ENCODE measurements around the gene VPS33A.
"Not testable (repeated sequence)": the region's sequence is repeated elsewhere in the genome, so short reads cannot be mapped to it uniquely, and the experiment has no call there.

VPS33A gene

DNA sequence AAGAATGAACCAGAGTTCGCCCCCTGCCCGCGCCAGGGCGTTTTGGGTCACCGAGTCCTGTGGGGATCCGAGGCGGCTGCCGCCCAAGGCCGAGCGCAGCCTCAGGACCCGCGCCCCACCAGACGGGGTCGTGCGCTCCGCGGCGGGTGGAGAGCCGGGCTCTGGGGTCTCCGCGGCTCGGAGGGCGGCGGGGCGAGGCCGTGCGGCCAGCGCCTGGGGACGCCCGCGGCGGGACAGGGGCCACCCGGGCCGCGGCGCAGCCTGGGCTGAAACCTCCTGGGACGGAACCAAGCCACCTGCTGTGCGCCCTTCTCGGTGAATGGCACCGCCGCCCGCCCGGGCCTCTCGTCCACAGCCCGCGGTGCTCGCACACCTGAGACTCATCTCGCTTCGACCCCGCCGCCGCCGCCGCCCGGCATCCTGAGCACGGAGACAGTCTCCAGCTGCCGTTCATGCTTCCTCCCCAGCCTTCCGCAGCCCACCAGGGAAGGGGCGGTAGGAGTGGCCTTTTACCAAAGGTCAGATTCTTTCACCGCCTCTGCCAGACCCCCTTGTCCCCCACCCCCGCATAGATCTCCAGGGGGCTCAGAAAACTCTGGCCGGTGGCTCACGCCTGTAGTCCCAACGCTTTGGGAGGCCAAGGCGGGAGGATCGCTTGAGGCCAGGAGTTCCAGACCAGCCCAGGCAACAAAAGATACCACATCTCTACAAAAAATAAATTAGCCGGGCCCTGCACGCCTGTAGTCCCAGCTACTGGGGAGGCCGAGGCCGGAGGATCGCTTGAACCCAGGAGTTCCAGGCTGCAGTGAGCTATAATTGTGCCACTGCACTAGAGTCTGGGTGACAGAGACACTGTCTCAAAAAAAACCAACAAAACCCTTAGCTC, 61.9 kb downstream of the VPS33A start:
- POLR2A ChIA-PET (ENCODE audit: low non-redundant PET) = no interaction called here

DNA sequence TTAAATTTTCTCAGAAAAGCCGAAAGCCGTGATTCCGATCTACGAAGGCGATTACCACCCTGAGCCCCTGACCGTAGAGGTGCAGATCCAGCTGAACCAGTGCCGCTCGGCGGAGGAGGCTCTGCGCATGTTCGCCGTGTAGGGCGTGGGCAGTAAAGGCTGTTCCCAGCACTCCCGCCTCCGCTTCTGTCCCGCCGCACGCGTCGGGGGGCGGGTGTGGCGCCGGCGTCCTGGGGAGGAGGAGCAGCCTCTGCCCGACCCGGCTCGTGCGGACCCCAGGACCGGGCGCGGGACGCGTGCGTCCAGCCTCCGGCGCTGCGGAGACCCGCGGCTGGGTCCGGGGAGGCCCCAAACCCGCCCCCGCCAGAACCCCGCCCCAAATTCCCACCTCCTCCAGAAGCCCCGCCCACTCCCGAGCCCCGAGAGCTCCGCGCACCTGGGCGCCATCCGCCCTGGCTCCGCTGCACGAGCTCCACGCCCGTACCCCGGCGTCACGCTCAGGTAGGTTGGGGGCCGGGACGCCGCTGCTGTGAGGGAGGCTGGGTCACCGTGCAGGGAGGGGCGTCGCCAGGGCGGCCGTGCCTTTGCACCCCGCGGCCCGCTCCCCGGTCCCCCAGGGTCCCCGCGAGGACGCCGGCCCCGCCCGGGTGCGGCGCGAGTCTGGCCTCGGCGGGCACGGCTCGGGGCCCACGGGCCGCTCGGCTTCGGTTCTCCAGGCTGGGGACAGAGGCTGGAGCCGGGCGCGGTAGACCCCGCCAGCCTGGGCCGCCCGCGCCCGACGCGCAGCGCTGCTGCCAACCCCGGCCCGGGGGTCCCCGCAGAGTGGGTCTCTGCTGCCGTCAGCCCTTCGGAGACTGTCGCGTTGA, 62.8 kb downstream of the VPS33A start, which contains the start of gene B3GNT4:
Gene B3GNT4 (plus strand): TSS at position 409 of the 866 bp plus-strand sequence. CDS start 910 bp downstream, outside the sequence.
- ChIA-PET CTCF (interaction anchor here (1.0 kb wide), 1 partner anchor 13 kb away, joined by 5 read pairs; no protein-coding TSS in a partner anchor), POLR2A (ENCODE audit: low non-redundant PET) (no interaction called here)
- peak within 1 kb of the TSS; percentile 64 for H3K27ac ChIP-seq
- TF ChIP-seq, protein P1, sequence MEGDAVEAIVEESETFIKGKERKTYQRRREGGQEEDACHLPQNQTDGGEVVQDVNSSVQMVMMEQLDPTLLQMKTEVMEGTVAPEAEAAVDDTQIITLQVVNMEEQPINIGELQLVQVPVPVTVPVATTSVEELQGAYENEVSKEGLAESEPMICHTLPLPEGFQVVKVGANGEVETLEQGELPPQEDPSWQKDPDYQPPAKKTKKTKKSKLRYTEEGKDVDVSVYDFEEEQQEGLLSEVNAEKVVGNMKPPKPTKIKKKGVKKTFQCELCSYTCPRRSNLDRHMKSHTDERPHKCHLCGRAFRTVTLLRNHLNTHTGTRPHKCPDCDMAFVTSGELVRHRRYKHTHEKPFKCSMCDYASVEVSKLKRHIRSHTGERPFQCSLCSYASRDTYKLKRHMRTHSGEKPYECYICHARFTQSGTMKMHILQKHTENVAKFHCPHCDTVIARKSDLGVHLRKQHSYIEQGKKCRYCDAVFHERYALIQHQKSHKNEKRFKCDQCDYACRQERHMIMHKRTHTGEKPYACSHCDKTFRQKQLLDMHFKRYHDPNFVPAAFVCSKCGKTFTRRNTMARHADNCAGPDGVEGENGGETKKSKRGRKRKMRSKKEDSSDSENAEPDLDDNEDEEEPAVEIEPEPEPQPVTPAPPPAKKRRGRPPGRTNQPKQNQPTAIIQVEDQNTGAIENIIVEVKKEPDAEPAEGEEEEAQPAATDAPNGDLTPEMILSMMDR (conservative IDR thresholded peaks at IDR 0.05; ENCODE audit: low read depth) = no peak
- DNase-seq (ENCODE audit: low spot score) = peak; percentile 69

More for the DNA sequence above, 61.9 kb downstream of the VPS33A start:
- TF ChIP-seq, protein P1 (conservative IDR thresholded peaks at IDR 0.05; ENCODE audit: low read depth) = no peak
- no peak overlapping the region for H3K27ac ChIP-seq
- DNase-seq (ENCODE audit: low spot score) = no peak
- CTCF ChIA-PET = interaction anchor here (0.6 kb wide), 1 partner anchor 410 kb away, joined by 4 read pairs; no protein-coding TSS in a partner anchor

DNA sequence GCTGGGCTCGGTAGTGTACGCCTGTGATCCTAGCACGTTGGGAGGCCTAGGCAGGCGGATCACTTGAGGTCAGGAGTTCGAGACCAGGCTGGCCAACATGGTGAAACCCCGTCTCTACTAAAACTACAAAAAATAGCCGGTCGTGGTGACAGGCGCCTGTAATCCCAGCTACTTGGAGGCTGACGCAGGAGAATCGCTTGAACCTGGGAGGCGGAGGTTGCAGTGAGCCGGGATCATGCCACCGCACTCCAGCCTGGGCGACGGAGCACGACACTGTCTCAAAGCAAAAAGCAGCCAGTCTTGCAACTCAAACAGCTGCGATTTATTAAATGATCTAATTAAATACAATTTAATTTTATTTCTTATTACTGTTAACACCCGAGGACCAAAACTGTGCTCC, 63.5 kb downstream of the VPS33A start:
- H3K27ac ChIP-seq = peak overlapping the region; percentile 64
- DNase-seq (ENCODE audit: low spot score); POLR2A ChIA-PET (ENCODE audit: low non-redundant PET): not testable (repeated sequence)
- CTCF ChIA-PET = interaction anchor here (0.6 to 1.0 kb wide), 2 partner anchors 12 to 72 kb away, joined by 5 read pairs; no protein-coding TSS in a partner anchor

DNA sequence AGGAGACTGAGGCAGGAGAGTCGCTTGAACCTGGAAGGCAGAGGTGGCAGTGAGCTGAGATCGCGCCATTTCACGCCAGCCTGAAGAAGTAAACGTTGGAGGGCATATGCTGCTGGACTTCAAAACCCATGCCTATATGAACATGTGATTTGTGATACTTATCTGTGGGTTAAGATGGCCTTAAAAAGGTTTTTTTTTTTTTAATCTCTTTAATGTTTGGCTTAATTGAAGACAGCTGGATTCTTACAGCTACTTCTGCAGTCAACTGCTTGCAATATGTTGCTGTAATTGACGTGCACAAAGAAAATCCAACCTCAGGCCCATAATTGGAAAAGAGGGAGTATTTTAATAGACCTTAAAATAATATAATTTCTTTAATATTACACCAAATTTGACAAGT, 64.3 kb downstream of the VPS33A start:
- POLR2A ChIA-PET (ENCODE audit: low non-redundant PET) = no interaction called here
- CTCF ChIA-PET = interaction anchor here (0.6 kb wide), 1 partner anchor 45 kb away, joined by 4 read pairs; no protein-coding TSS in a partner anchor
- no peak for DNase-seq (ENCODE audit: low spot score)
- H3K27ac ChIP-seq = no peak overlapping the region
- TF ChIP-seq, protein P1 (conservative IDR thresholded peaks at IDR 0.05; ENCODE audit: low read depth) = no peak

DNA sequence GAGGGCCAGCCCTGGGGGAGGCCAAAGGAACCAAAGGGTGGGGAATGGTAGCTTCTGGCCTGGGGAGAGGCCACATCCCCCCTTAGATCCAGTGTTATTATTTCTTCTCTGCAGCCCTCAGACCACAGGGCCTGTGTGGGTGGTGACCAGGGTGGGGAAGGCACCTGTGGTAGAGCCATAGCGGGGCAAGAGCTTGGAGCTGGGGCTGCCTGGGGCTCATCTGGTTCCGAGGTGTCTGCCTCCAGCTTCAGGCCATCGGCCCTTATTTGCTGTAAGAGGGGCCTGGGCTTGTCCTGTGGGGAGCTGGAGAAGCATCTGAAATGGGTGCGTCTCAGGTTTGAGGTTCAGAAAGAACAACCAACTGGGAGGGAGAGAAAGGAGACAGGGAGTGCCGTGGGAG, 64.9 kb downstream of the VPS33A start:
- ChIA-PET POLR2A (ENCODE audit: low non-redundant PET) (no interaction called here), CTCF (interaction anchor here (0.6 to 1.0 kb wide), 4 partner anchors 11 to 163 kb away, joined by 3 to 4 read pairs (median 4); no protein-coding TSS in a partner anchor)
- H3K27ac ChIP-seq = no peak overlapping the region
- TF ChIP-seq, protein P1 (conservative IDR thresholded peaks at IDR 0.05; ENCODE audit: low read depth) = no peak
- DNase-seq (ENCODE audit: low spot score) = no peak

DNA sequence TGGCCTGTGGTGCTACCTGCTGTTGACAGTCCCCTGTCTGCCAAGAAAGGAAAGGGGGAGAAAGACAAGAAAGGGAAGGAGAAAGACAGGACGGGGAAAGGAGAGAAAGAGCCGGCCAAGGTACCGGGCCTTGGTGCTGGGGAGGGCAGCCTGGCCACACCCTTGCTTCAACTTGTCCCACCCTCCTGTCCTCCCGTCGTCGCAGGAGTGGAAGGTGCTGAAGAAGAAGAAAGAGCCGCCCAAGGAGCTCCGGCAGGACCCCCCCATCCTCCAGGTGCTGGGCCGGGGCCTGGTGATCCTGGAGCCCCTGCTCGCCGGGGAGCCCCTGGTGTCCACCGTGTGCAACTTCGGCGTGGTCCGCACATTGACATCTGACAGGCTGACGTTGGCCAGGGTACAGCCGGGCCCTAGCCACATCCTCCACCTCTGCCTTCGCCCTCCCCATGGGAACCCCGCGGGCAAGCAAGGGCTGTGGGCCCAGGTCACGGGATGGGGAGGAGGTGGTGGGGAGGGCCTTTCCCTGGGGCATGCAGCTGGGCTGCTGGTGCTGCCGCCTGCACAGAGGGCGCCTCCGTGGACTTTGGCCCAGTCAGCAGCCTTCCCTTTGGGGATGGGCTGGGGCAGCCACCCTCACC, 65.6 kb downstream of the VPS33A start:
- ChIA-PET CTCF (interaction anchor here (0.6 to 1.0 kb wide), 3 partner anchors 10 to 163 kb away, joined by 3 to 4 read pairs (median 3); no protein-coding TSS in a partner anchor), POLR2A (ENCODE audit: low non-redundant PET) (no interaction called here)
- DNase-seq (ENCODE audit: low spot score) = no peak
- H3K27ac ChIP-seq = no peak overlapping the region
- TF ChIP-seq, protein P1 (conservative IDR thresholded peaks at IDR 0.05; ENCODE audit: low read depth) = no peak

Measured in RWPE1 (cell line).